GM12878 (cell line): ENCODE data around the gene GRM7.

ENCODE experiments used
- EP300 ChIP-seq, 2 experiments: fragments of 150-350 bp in 1 of 2; IDR thresholded peaks; 2 replicates each; pipeline ENCODE4 v1.6.1; 2011 to 2012; ENCODE audit warnings: low read depth in 2 of 2, low read length in 2 of 2, borderline replicate concordance in 1 of 2, improper control_type of control experiment in 1 of 2, inconsistent platforms in 1 of 2; ENCODE audit not compliant: control insufficient read depth in 1 of 2
- GABPA ChIP-seq: IDR thresholded peaks from 2 replicates; pipeline ENCODE4 v1.6.1; 2014; ENCODE audit warnings: antibody characterized with exemption, low read depth, mild to moderate bottlenecking, inconsistent platforms
- GATAD2B ChIP-seq: fragments of 450-650 bp; conservative IDR thresholded peaks from 2 replicates; pipeline ENCODE4 v1.6.1; 2017; ENCODE audit warnings: low read depth, mild to moderate bottlenecking, moderate library complexity
- PBX3 ChIP-seq: IDR thresholded peaks from 2 replicates; pipeline ENCODE4 v1.6.1; 2011; ENCODE audit warnings: mild to moderate bottlenecking, low read depth, low read length, moderate library complexity; ENCODE audit not compliant: insufficient replicate concordance
- POLR2A ChIP-seq: IDR thresholded peaks from 2 replicates; pipeline ENCODE4 v1.6.1; 2011; ENCODE audit warnings: low read depth, mild to moderate bottlenecking, low read length
- POLR2AphosphoS5 ChIP-seq: IDR thresholded peaks from 2 replicates; pipeline ENCODE4 v1.6.1; 2011; ENCODE audit warnings: mild to moderate bottlenecking, low read length, inconsistent platforms
- SIN3A ChIP-seq: IDR thresholded peaks from 2 replicates; pipeline ENCODE4 v1.6.1; 2012; ENCODE audit warnings: low read depth, low read length, improper control_type of control experiment
- SUZ12 ChIP-seq: fragments of 200-600 bp; sonication (generic); IDR thresholded peaks from one replicate; pipeline ENCODE4 v1.6.1; 2018; ENCODE audit warnings: antibody characterized with exemption, mild to moderate bottlenecking; ENCODE audit not compliant: unreplicated experiment

- TF ChIP-seq SIN3A = no peak
- TF ChIP-seq EP300 (IDR thresholded peaks at IDR 0.05; ENCODE audit: borderline replicate concordance in 1 of 2, control insufficient read depth in 1 of 2, low read depth in 2 of 2, low read length in 2 of 2) = no peak
- TF ChIP-seq POLR2A = no peak
- no peak for TF ChIP-seq GATAD2B
- TF ChIP-seq SUZ12 = no peak
- no peak for TF ChIP-seq PBX3
- TF ChIP-seq POLR2AphosphoS5 = no peak
- TF ChIP-seq GABPA = no peak
These were observed 393.3 kb downstream of the GRM7 start for GRCh38 chr3:7254251-7254650.
